A549 (cell line): ENCODE data around the gene CPT1A. TPM values are rescaled to one million over a fixed set of nuclear protein-coding genes. Genes with fewer than 3 reads are reported as not detected.

Experiments
- polyA plus RNA-seq, 4 experiments: library from polyadenylated mRNA; depleted of rRNA in 3 of 4; stranded (reverse); fragments of >200 nt; fragmentation: RNase III in 1 of 4; extraction: RNeasy Plus Mini Kit Qiagen cat#74134 plus additional on column Dnase treatment in 1 of 4; gene quantifications; 2 replicates in 3 of 4; 3 replicates in 1 of 4; pipeline ENCODE4 v1.2.3, GENCODE V29; 2011 to 2017

Gene CPT1A
- polyA plus RNA-seq, 2 of the 4 experiments (the other 2 are of a cell fraction), result 15.0 to 21.4 TPM

Other genes starting within 250 kb of the CPT1A start
- 2.2 and 2.5 TPM in 2 replicates for gene GAL, start 157.4 kb downstream of the CPT1A start, polyA plus RNA-seq (2011; rRNA removed)
- gene GAL, start 157.4 kb downstream of the CPT1A start, polyA plus RNA-seq (2017; fragmentation: RNase III; extraction: RNeasy Plus Mini Kit Qiagen cat#74134 plus additional on column Dnase treatment), result 7.9 to 9.8 TPM (median 8.6 TPM) in 3 replicates
- gene TESMIN, start 90.4 kb downstream of the CPT1A start, polyA plus RNA-seq (2011; rRNA removed), result 4.5 and 5.0 TPM in 2 replicates
- gene TESMIN, start 90.4 kb downstream of the CPT1A start, polyA plus RNA-seq (2017; fragmentation: RNase III; extraction: RNeasy Plus Mini Kit Qiagen cat#74134 plus additional on column Dnase treatment), result 4.7 to 6.4 TPM (median 5.2 TPM) in 3 replicates
- gene MRPL21, start 61.9 kb upstream of the CPT1A start, polyA plus RNA-seq (2011; rRNA removed), result 110 and 131 TPM in 2 replicates
- gene MRPL21, start 61.9 kb upstream of the CPT1A start, polyA plus RNA-seq (2017; fragmentation: RNase III; extraction: RNeasy Plus Mini Kit Qiagen cat#74134 plus additional on column Dnase treatment), result 113 to 131 TPM (median 116 TPM) in 3 replicates
- 11.9 and 15.7 TPM in 2 replicates for gene IGHMBP2, start 62.0 kb upstream of the CPT1A start, polyA plus RNA-seq (2011; rRNA removed)
- gene IGHMBP2, start 62.0 kb upstream of the CPT1A start, polyA plus RNA-seq (2017; fragmentation: RNase III; extraction: RNeasy Plus Mini Kit Qiagen cat#74134 plus additional on column Dnase treatment), result 12.4 to 12.8 TPM (median 12.8 TPM) in 3 replicates
- not detected in 2 replicates for gene MRGPRD, start 139.1 kb upstream of the CPT1A start, polyA plus RNA-seq (2011; rRNA removed)
- not detected in 3 replicates for gene MRGPRD, start 139.1 kb upstream of the CPT1A start, polyA plus RNA-seq (2017; fragmentation: RNase III; extraction: RNeasy Plus Mini Kit Qiagen cat#74134 plus additional on column Dnase treatment)
- gene MRGPRF, start 171.3 kb upstream of the CPT1A start, polyA plus RNA-seq (2011; rRNA removed), result not detected in 2 replicates
- gene MRGPRF, start 171.3 kb upstream of the CPT1A start, polyA plus RNA-seq (2017; fragmentation: RNase III; extraction: RNeasy Plus Mini Kit Qiagen cat#74134 plus additional on column Dnase treatment), result 0.04 to 0.08 TPM in 2 of 3 replicates, not detected in the other
- gene TPCN2, start 207.0 kb upstream of the CPT1A start, polyA plus RNA-seq (2011; rRNA removed), result 8.1 and 8.9 TPM in 2 replicates
- gene TPCN2, start 207.0 kb upstream of the CPT1A start, polyA plus RNA-seq (2017; fragmentation: RNase III; extraction: RNeasy Plus Mini Kit Qiagen cat#74134 plus additional on column Dnase treatment), result 8.8 to 9.1 TPM (median 9.0 TPM) in 3 replicates